Renal cortex interstitium (tissue), 11 donors: ENCODE measurements around the gene MSH4. TPM values are rescaled to one million over a fixed set of nuclear protein-coding genes. Genes with fewer than 3 reads are reported as not detected.
"Not testable (repeated sequence)": the region's sequence is repeated elsewhere in the genome, so short reads cannot be mapped to it uniquely, and the experiment has no call there.

Experiments
- DNase-seq, 11 donors: peaks; one replicate each; pipeline ENCODE4 v3.0.0-alpha.2; 2013; ENCODE audit warnings: low read depth in 9 of 11, low spot score in 4 of 11; ENCODE audit errors: extremely low read depth in 1 of 11
- polyA plus RNA-seq, 3 donors: library from polyadenylated mRNA; unstranded; fragments of 120-200 nt; gene quantifications; one replicate each; pipeline ENCODE4 v1.2.1, GENCODE V29; 2013; ENCODE audit not compliant: insufficient read length in 3 of 3

MSH4 gene
- polyA plus RNA-seq, 3 donors = 0.26 to 0.54 (median 0.42) TPM

DNA sequence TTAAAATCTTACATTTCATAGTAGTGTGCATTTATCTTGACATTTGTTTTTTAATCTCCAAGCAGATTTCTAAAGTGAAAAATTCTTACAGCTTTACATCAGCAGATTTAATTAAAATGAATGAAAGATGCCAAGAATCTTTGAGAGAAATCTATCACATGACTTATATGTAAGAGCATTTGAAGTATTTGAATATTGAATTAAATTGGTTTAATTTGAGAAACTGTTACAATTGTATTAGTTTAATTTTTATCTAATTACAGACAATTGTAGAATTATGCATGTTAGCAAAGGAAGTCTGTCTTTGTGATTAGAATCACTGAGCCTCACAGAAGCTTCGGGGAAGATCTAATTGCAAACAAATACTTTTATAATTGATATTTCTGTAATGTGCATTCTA, 83.3 kb downstream of the MSH4 start:
- no peak for DNase-seq

DNA sequence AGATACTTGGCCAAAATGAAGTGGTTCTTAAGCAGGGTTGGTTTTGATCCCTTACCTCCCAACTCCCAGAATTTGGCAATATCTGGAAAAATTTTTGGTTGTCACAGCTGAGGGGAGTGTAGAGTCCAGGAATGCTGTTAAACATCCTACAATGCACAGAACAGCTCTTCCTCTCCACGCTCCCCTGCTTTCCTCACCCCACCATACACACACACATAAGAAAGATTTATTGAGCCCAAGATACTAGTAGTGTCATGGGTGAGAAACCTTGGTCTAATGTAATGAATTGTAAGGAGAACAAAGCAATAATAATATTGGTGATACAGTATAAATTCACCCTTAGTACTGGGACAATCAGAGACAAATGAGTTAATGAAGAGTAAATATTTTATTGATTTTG, 87.8 kb downstream of the MSH4 start:
- no peak for DNase-seq

GRCh38 chr1:75901371-75901770, 104.7 kb downstream of the MSH4 start:
- DNase-seq = no peak

- peak in 10 of 11 donors; percentile 7 to 22 (median 12) for DNase-seq
Measured at GRCh38 chr1:75908717-75909152, 112.1 kb downstream of the MSH4 start.

DNA sequence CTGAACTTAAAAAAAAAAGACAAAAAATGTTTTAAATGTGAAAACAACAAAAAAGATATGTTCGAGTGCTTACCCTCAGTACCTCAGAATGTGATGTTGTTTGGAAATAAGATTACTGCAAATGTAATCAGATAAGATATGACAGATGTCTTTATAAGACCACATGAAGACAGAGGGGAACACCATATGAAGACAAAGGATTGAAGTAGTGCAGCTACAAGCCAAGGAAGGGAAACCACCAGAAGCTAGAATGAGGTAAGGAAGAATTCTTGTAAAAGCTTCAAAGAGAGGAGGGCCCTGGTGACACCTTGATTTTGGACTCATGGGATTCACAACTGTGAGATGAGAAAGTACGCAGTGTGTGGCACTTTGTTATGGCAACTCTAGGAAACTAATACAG, 120.2 kb downstream of the MSH4 start:
- no peak for DNase-seq

- no peak for DNase-seq
Measured at GRCh38 chr1:75922698-75923097, 126.0 kb downstream of the MSH4 start.

- DNase-seq = no peak
Measured at GRCh38 chr1:75932304-75932703, 135.6 kb downstream of the MSH4 start, which contains the start of gene ASB17. Gene ASB17, minus strand, starts transcription at chr1:75932404. Its CDS starts 113 bp downstream, at chr1:75932291.

GRCh38 chr1:75937034-75937433, 140.4 kb downstream of the MSH4 start:
- no peak for DNase-seq

DNA sequence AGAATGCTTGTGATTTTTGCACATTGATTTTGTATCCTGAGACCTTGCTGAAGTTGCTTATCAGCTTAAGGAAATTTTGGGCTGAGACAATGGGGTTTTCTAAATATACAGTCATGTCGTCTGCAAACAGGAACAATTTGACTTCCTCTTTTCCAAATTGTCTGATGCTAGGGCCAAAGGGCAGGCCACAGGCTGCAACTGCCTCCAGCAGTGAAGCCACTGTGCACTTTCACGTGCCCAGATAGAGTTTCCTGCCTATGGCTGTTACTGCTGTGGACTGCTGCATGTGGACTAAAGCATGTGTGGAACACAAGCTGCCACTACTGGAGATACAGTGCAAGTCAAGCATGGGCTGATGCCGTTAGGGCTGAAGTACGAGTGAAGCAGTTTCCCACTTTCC, 146.4 kb downstream of the MSH4 start:
- DNase-seq = not testable (repeated sequence)

DNA sequence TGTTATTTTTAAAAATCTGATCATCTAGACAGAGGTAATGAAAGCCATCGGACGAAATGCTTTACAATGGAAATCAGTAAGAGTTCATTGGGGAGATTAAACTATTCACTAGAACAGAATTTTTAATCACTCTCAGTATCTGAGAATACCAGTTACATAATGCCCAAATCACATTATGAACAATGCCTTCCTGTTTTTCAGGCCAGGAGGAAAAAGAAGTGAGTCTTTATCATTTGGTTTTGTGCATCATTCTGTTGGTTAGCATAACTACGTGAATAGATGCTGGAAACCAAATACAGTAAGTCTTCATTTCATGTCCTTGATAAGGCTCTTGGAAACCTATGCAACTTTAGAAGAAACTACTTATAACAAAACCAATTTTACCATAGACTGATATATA, 153.5 kb downstream of the MSH4 start:
- DNase-seq = no peak

- no peak for DNase-seq
Measured at GRCh38 chr1:75952016-75952415, 155.3 kb downstream of the MSH4 start.

- peak in 6 of 11 donors; percentile 1 to 37 (median 12) for DNase-seq
Measured at GRCh38 chr1:75953461-75953860, 156.8 kb downstream of the MSH4 start.

GRCh38 chr1:75954586-75954985, 157.9 kb downstream of the MSH4 start:
- DNase-seq = no peak

Other genes starting within 250 kb of the MSH4 start
- 10 to 100 TPM in 2 of 3 donors, 1 to 10 TPM in 1; 9.9 to 21.7 (median 13.4) TPM for gene SLC44A5, start 185.8 kb upstream of the MSH4 start, polyA plus RNA-seq
- gene ACADM, start 72.2 kb upstream of the MSH4 start, polyA plus RNA-seq = 100 to 1,000 TPM in 2 of 3 donors, 10 to 100 TPM in 1; 97.9 to 137 (median 129) TPM
- 100 to 1,000 TPM in 1 of 3 donors, 10 to 100 TPM in 2; 79.7 to 102 (median 88.8) TPM for gene RABGGTB, start 10.6 kb upstream of the MSH4 start, polyA plus RNA-seq
- gene ASB17, start 135.5 kb downstream of the MSH4 start, polyA plus RNA-seq = not detected